ENCODE results near the gene CCDC184.

GRCh38 chr12:48203192-48203591 is 19.7 kb downstream of the CCDC184 start, which contains the start of gene OR10AD1:
- no peak for TF ChIP-seq CTCF (IDR thresholded peaks at IDR 0.05)
- TF ChIP-seq POLR2AphosphoS5 (IDR thresholded peaks at IDR 0.05): no peak
- TF ChIP-seq POLR2A (IDR thresholded peaks at IDR 0.05): no peak
